Spleen (tissue), 11 donors: Measurements from ENCODE around the gene SRP68. TPM values are rescaled to one million over a fixed set of nuclear protein-coding genes. Genes with fewer than 3 reads are reported as not detected.

Experiments used
- DNase-seq: peaks from one replicate; pipeline ENCODE4 v3.0.0-alpha.2; 2020
- H3K27ac ChIP-seq, 8 donors: fragments of 200-600 bp; sonication (generic) in 7 of 8; 1 replicate in 4 of 8; 2 replicates in 4 of 8; pipeline versions ENCODE4 v1.5.0 to v1.8.0; 2016 to 2021; ENCODE audit warnings: inconsistent platforms in 4 of 8, mild to moderate bottlenecking in 4 of 8, moderate library complexity in 1 of 8
- H3K27me3 ChIP-seq, 7 donors: fragments of 200-600 bp; sonication (generic) in 6 of 7; replicated peaks in 1 of 7; 1 replicate in 4 of 7; 2 replicates in 3 of 7; pipeline versions ENCODE4 v1.5.0 to v1.8.0; 2016 to 2021; ENCODE audit warnings: inconsistent platforms in 3 of 7, mild to moderate bottlenecking in 1 of 7
- H3K36me3 ChIP-seq, 6 donors: fragments of 200-600 bp; sonication (generic) in 5 of 6; 1 replicate in 4 of 6; 2 replicates in 2 of 6; pipeline versions ENCODE4 v1.5.0 to v1.8.0; 2016 to 2021; ENCODE audit warnings: inconsistent platforms in 2 of 6
- H3K4me1 ChIP-seq, 6 donors: fragments of 200-600 bp; sonication (generic) in 5 of 6; 1 replicate in 3 of 6; 2 replicates in 3 of 6; pipeline versions ENCODE4 v1.5.0 to v1.8.0; 2016 to 2021; ENCODE audit warnings: inconsistent platforms in 3 of 6
- H3K4me3 ChIP-seq, 8 donors: fragments of 200-600 bp; sonication (generic) in 7 of 8; 1 replicate in 4 of 8; 2 replicates in 4 of 8; pipeline versions ENCODE4 v1.5.0 to v1.8.0; 2016 to 2021; ENCODE audit warnings: inconsistent platforms in 4 of 8, mild to moderate bottlenecking in 4 of 8, moderate library complexity in 2 of 8
- H3K9me3 ChIP-seq, 8 donors: fragments of 200-600 bp; sonication (generic) in 7 of 8; 1 replicate in 4 of 8; 2 replicates in 4 of 8; pipeline versions ENCODE4 v1.5.0 to v1.8.0; 2016 to 2021; ENCODE audit warnings: inconsistent platforms in 4 of 8
- POLR2A ChIP-seq, 3 donors: fragments of 450-650 bp; IDR thresholded peaks; one replicate each; pipeline ENCODE4 v1.5.1; 2017; ENCODE audit warnings: antibody characterized with exemption in 3 of 3, mild to moderate bottlenecking in 1 of 3
- POLR2AphosphoS5 ChIP-seq, 3 donors: sonication (generic); formaldehyde crosslinking; IDR thresholded peaks; one replicate each; pipeline ENCODE4 v1.5.1; 2017; ENCODE audit warnings: antibody characterized with exemption in 3 of 3
- WGBS, 5 donors: extraction: QIAGEN DNeasy Blood & Tissue Kit in 3 of 5; methylation state at CpG; one replicate each; pipeline versions ENCODE4 v1.1.5 to v1.1.7; 2013 to 2018; 5-methylcytosine and 5-hydroxymethylcytosine counted together
- intact Hi-C: fragments of 100-400 bp; cut with DNase I; formaldehyde crosslinking; loops from one replicate; pipeline ENCODE4 v1.15.0; 2023; ENCODE audit warnings: low total_unique reads
- polyA plus RNA-seq, 3 donors: library from polyadenylated mRNA; stranded (reverse); fragments of 200-250 nt; gene quantifications; one replicate each; pipeline ENCODE4 v1.2.1, GENCODE V29; 2013
- total RNA-seq, 7 donors: library from RNA; depleted of rRNA in 3 of 7; stranded (reverse); fragments of >200 nt in 3 of 7; fragmentation: NEBNext Ultra II Directional in 4 of 7; extraction: Animal tissue kit (Norgen Biotek cat#: 25700) in 4 of 7; gene quantifications; one replicate each; pipeline versions ENCODE4 v1.1.0 to v1.2.1, GENCODE V29; 2016 to 2021
- TF ChIP-seq, protein P1 (sequence below), 11 experiments: fragments of 200-600 bp in 7 of 11; fragments of 450-650 bp in 4 of 11; sonication (generic) in 4 of 11; IDR thresholded peaks in 8 of 11; conservative IDR thresholded peaks in 3 of 11; 1 replicate in 7 of 11; 2 replicates in 4 of 11; pipeline versions ENCODE4 v1.4.0 to v1.8.0; 2016 to 2021; ENCODE audit warnings: antibody characterized with exemption in 11 of 11, inconsistent platforms in 4 of 11, mild to moderate bottlenecking in 1 of 11
- donor health status: healthy with polysubstance abuse.
- donor health status: DM: no; HTN: no; CAD: no; lungs with moderate emphysema.
- donor health status: DM: no; HTN: no; CAD: no.
- donor health status: Bipolar disorder and iron deficiency.
- donor health status: healthy.
- donor health status: DM: no; HTN: no; CAD: no.
- donor health status: DM: yes; HTN: yes; CAD: no.

SRP68 gene
- total and polyA plus RNA-seq, 10 donors: 24.5 to 62.0 (median 49.4) TPM

DNA sequence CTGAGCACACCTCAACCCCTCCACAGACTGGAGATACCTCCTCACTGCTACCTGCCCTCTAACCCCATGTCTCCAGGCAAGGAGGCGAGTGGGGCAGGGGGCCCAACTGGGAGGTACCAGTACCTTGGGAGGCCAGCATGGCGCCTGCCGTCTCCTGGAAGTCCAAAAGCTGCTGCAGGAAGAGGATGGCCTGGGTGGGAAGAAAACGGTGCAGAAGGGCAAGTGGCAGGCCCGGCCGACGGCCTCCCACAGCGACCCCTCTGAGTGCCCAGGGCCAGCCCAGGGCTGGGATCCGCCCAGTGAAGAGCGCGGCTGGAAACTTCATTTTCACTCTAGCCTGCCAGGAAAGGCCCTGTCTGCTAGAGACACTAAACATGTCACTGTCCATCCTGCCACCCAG is 15.2 kb upstream of the SRP68 start:
- Histone ChIP-seq H3K27ac (no peak overlapping the region), H3K36me3 (peaks cover 3 to 100% (median 95%) of the 10 kb centered on the region in 6 donors), H3K4me1 (peaks cover 0 to 9% (median 0%) of the 10 kb centered on the region in 6 donors), H3K27me3 (no peaks in the 10 kb centered on the region), H3K9me3 (no peaks in the 10 kb centered on the region), H3K4me3 (no peak overlapping the region)
- intact Hi-C loops: no loop called here
- TF ChIP-seq POLR2AphosphoS5 (IDR thresholded peaks at IDR 0.05) (no peak), POLR2A (IDR thresholded peaks at IDR 0.05) (no peak)
- TF ChIP-seq, protein P1, sequence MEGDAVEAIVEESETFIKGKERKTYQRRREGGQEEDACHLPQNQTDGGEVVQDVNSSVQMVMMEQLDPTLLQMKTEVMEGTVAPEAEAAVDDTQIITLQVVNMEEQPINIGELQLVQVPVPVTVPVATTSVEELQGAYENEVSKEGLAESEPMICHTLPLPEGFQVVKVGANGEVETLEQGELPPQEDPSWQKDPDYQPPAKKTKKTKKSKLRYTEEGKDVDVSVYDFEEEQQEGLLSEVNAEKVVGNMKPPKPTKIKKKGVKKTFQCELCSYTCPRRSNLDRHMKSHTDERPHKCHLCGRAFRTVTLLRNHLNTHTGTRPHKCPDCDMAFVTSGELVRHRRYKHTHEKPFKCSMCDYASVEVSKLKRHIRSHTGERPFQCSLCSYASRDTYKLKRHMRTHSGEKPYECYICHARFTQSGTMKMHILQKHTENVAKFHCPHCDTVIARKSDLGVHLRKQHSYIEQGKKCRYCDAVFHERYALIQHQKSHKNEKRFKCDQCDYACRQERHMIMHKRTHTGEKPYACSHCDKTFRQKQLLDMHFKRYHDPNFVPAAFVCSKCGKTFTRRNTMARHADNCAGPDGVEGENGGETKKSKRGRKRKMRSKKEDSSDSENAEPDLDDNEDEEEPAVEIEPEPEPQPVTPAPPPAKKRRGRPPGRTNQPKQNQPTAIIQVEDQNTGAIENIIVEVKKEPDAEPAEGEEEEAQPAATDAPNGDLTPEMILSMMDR (IDR thresholded peaks at IDR 0.05 in 8 of 11, conservative IDR thresholded peaks at IDR 0.05 in 3 of 11): no peak
- no peak for DNase-seq
- 84 to 96% (median 88%) methylated on average over 8 to 11 of the region's 11 CpGs for WGBS, 5 donors

DNA sequence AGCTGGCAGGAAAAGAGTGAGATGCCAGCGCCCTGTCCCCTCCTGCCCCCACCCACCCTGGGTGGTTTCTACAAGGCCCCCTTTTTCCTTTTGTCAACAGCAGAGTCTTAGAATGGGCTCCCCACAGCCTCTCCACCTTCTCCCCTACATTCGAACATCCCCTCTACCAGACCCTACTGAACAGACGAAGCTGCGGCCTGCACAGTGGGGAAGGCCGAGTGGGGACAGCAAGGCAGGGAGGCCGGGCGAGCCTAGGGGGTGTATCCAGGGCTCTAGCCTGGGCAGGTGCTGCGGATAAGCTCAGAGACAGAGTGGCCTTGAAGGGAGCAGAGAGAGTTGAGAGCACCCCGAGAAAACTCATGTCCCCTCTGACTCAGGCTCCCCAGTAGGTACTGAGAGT is 14.1 kb upstream of the SRP68 start:
- Histone ChIP-seq H3K4me3 (no peak overlapping the region), H3K36me3 (peaks cover 3 to 100% (median 90%) of the 10 kb centered on the region in 6 donors), H3K4me1 (peaks cover 0 to 2% (median 0%) of the 10 kb centered on the region in 6 donors), H3K27me3 (no peaks in the 10 kb centered on the region), H3K27ac (no peak overlapping the region), H3K9me3 (no peaks in the 10 kb centered on the region)
- DNase-seq: no peak
- no peak for TF ChIP-seq POLR2AphosphoS5 (IDR thresholded peaks at IDR 0.05)
- TF ChIP-seq POLR2A (IDR thresholded peaks at IDR 0.05): no peak
- TF ChIP-seq, protein P1 (IDR thresholded peaks at IDR 0.05 in 8 of 11, conservative IDR thresholded peaks at IDR 0.05 in 3 of 11): no peak
- 95 to 100% (median 97%) methylated on average over 9 of the region's 9 CpGs for WGBS, 5 donors
- intact Hi-C loops: no loop called here

DNA sequence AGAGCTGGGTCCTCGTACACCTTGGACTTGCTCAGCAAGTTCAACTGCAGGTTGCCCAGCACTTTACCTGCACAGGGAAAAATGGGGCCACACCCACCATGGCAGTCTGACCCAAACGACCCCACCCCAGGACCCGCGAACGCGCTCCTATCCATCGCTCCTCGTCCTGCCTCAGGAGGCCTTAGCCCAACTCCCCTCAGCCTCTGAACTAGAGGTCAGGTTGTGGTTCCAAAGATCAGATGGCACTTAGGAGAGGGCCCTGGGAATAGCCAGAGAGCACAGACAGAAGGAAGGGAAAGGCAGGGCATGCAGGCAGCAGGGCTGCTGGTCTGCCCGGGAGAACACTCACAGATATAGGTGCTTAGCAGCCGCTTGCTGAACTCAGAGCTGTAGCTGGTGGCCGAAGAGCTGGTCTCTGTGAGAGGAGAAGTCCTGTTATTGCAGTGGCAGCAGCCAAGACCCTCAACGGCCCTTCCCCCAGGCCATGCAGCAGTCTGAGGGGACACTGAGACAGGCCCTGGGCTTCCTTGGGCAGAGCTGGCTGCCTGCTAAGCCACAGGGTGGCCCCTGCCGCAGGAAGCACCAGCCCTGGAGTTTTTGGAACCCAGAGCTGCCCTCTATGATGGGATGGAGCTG is 13.5 kb upstream of the SRP68 start:
- Histone ChIP-seq H3K27me3 (no peaks in the 10 kb centered on the region), H3K4me3 (no peak overlapping the region), H3K36me3 (peaks cover 3 to 96% (median 86%) of the 10 kb centered on the region in 6 donors), H3K27ac (no peak overlapping the region), H3K9me3 (no peaks in the 10 kb centered on the region), H3K4me1 (no peaks in the 10 kb centered on the region)
- DNase-seq: no peak
- TF ChIP-seq, protein P1 (IDR thresholded peaks at IDR 0.05 in 8 of 11, conservative IDR thresholded peaks at IDR 0.05 in 3 of 11): no peak
- TF ChIP-seq POLR2A (IDR thresholded peaks at IDR 0.05) (no peak), POLR2AphosphoS5 (IDR thresholded peaks at IDR 0.05) (no peak)
- 93 to 98% (median 96%) methylated on average over 7 to 13 of the region's 13 CpGs for WGBS, 5 donors
- intact Hi-C loops: no loop called here

DNA sequence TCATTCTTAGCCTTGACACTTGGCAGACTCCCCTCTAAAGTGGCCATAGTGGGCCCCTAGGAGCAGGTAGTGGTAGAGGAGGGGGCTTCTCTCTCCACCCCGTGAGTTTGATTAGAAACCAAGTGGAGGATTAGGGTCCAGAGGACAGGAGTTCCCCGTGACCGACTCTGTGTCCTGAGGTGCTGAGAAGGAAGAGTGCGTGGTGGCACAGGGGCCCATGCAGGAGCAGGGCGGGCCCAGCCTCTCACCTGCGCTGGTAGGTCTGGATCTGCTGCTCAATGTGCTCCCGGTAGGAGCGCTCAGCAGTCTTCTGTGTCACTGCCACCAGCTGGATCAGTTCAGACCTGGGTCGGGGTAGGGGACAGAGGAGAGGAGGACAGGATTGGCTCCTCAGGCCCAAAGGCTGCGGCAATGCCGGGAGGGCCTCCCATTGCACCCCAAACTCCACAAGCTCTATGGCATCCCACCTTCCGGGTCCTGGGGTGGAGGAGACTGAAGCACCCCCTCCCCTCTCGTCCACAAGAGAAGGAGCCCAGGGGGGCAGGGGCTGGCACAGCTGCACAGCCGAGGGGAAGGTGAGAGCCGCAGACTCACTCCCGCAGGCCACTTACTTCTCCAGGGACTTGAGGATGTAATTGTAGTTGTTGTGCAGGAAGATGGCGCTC is 12.9 kb upstream of the SRP68 start:
- TF ChIP-seq POLR2A (IDR thresholded peaks at IDR 0.05): no peak
- no peak for TF ChIP-seq POLR2AphosphoS5 (IDR thresholded peaks at IDR 0.05)
- TF ChIP-seq, protein P1 (IDR thresholded peaks at IDR 0.05 in 8 of 11, conservative IDR thresholded peaks at IDR 0.05 in 3 of 11): no peak
- WGBS, 5 donors: 85 to 92% (median 86%) methylated on average over 13 to 17 of the region's 17 CpGs
- peaks cover 0 to 6% (median under 1%) of the 10 kb centered on the region in 6 donors for H3K4me1 ChIP-seq
- intact Hi-C loops: no loop called here
- peaks cover 0 to 6% (median 0%) of the 10 kb centered on the region in 7 donors for H3K27me3 ChIP-seq
- H3K9me3 ChIP-seq: no peaks in the 10 kb centered on the region
- no peak overlapping the region for H3K4me3 ChIP-seq
- H3K27ac ChIP-seq: no peak overlapping the region
- DNase-seq: no peak
- peaks cover 3 to 90% (median 80%) of the 10 kb centered on the region in 6 donors for H3K36me3 ChIP-seq
